GM19438 (cell line): ENCODE results near the gene SND1.

Experiments used
- ATAC-seq: cut with Tn5 transposase; IDR thresholded peaks from one replicate; pipeline ENCODE4 v1.9.1; 2021; ENCODE audit warnings: low read depth; ENCODE audit not compliant: unreplicated experiment

The SND1 gene

GRCh38 chr7:127794551-127794950 lies 142.6 kb downstream of the SND1 start:
- no peak for ATAC-seq

DNA sequence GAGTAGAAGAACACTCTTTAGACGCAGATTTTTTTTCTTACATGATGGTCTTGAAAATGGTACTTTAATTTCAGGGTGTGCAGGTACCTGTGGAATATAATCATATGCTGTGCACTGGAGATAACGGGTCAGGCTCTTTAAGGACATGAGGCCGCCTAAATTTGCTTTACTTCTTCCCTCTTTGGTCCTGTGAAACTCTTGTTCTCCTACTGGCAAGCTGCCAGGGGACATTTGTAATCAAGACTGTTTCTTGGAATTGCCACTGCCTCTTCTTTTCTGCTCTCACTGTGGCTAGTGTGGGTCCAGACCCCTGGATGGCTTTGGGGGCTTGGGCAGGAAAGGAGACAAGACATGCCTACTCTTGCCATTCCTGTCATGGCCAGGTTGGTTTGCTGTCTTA lies 146.0 kb downstream of the SND1 start:
- ATAC-seq = no peak

DNA sequence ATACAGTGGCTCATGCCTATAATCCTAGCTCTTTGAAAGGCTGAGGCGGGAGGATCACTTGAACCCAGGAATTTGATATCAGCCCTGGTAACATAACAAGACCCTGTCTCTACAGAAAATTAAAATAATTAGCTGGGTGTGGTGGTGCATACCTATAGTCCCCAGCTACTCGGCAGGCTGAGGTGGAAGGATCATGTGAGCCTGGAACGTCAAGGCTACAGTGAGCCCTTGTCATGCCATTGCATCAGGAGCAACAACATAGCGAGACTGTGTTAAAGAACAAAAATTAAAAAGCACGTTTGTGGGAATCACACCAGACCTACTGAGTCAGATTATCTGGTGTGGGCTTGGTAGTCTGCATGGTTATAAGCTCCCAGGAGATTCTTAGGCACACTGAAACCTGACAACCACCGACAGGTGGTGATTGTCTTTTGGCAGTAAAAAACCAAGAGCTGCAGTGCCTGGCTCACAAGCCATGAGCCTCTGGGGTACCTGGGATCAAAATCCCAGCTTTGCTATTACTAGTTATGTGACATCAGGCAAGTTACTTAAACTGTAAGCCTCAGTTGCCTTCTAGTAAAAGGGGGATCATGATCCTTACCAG lies 146.9 kb downstream of the SND1 start:
- ATAC-seq = no peak

- no peak for ATAC-seq
These were observed 147.7 kb downstream of the SND1 start for GRCh38 chr7:127799535-127800305.

GRCh38 chr7:127802845-127803244 lies 150.9 kb downstream of the SND1 start:
- ATAC-seq = no peak

- no peak for ATAC-seq
These were observed 151.6 kb downstream of the SND1 start for GRCh38 chr7:127803626-127804025.

GRCh38 chr7:127807340-127807739 lies 155.3 kb downstream of the SND1 start:
- no peak for ATAC-seq

- ATAC-seq = no peak
These were observed 155.8 kb downstream of the SND1 start for GRCh38 chr7:127807829-127808228.

DNA sequence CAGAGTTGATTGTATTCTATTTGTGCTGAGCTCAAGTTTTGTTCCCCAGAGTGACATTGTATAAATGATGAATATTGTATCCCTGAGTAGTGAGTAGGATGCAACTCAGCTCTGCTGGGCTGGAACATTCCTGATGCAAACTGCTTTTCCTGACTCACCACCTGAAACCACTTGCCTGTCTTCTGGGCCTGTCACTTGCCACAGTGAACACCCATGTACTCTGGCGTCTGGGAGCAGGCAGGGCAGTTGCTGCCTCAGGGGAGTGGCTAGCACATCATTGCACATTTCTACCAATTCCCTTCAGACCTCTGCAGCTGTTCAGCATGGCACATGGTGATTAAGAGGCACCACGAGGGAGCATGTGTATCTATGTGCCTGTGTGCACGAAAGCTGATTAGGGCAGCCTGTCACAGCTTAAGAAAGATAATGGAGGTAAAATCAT lies 157.3 kb downstream of the SND1 start:
- ATAC-seq = no peak

- no peak for ATAC-seq
These were observed 158.1 kb downstream of the SND1 start for GRCh38 chr7:127810113-127810512.

- no peak for ATAC-seq
These were observed 159.0 kb downstream of the SND1 start for GRCh38 chr7:127810696-127811660.

- ATAC-seq = no peak
These were observed 160.5 kb downstream of the SND1 start for GRCh38 chr7:127812540-127812939.

DNA sequence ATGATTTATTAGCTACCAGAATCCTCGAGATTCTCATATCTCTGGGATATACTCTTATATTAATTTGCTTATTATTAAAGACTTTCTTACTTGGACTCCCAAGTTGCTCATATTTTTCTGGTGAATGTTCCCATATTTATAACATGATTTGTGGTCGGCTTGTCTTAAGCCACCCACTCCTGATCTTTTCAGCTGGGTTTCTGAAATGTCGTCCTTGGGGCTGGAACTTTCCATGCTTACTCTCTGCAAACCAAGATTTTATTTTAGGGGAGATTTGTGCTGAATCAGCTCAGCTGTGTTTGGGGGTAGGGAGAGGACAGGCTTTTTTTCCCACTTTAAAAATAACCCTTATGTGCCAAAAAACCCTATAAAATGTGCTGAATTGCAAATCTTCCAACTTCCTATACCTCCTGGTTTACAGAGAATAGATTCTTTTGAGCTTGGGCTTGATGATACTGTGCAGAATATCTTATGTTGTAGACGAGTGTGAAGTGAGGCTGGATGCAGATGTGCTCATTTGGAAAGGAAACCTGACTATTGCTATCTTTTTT lies 162.1 kb downstream of the SND1 start:
- ATAC-seq = no peak

DNA sequence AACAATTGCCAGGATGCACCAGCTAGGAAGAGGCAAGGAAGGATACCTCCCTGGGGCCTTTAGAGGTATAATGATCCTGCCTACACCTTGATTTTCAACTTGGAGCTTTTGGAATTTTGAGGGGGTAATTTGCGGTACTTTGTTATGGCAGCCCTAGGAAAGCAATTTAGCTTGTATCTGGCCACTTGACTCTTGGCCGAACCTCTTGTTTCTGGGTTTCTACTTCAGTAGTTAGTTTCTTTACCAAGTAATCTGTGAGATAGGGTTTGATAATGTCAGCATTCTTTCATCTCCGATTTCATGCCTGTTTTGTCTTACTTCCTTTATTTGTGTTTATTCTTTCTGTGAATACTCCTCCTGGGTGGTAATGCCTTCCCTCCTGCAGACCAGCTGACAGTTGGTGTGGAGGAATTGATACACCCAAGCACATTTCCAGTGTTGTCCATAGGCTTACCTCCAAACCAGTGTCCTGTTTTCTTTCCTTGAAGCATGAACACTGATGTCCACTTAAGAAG lies 163.7 kb downstream of the SND1 start:
- ATAC-seq = no peak

DNA sequence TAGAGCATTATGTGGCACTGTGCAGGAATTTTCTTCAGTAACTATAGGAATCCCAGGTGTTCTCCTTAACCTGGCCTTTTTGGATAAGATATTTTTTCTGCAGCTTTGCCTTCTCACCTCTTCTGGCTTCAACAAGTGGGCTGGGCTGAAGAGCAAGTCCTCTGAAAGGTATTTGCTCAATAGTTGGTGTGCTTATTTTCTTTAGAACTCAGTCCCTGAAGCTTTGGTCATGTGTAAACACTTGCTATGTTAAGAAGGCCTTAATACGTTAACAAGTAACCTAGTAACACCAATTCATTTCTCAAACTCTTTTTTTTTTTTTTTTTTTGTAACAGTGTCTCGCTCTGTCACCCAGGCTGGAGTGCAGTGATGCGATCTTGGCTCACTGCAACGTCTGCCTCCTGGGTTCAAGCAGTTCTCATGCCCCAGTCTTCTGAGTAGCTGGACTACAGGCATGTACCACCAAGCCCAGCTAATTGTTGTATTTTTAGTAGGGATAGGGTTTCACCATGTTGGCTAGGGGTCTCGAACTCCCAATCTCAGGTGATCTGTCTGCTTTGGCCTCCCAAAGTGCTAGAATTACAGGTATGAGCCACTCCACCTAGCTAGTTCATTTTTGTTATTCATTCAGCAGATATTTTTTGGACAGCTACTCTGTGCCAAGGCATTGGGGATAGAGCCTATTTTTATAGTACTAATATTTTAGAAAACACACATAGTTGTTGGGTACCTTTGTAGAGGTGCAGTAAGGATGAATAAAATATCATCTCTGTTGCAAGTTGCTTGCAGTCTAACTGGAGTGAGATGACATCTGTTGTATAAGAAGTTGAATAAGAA lies 164.6 kb downstream of the SND1 start:
- no peak for ATAC-seq

GRCh38 chr7:127817466-127817865 lies 165.5 kb downstream of the SND1 start:
- no peak for ATAC-seq

DNA sequence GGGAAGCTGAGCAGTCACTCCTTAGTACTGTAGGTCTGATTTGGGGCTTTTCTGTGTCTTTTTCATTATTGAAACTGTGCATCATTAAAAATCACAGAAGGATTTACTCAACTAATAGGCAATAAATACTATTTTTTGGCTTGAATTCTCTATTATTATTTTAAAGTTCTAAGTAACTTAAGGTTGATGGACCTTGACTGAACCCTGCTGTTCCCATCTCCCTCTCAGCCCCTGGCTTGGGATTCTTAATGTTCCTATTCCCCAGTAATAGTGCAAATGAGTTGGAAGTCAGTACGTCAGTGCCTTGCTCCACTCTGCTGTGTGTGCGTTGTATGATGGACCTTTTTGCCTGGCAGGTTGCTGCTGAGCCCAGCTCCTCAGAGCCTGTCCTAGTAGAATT lies 166.3 kb downstream of the SND1 start:
- ATAC-seq = no peak

DNA sequence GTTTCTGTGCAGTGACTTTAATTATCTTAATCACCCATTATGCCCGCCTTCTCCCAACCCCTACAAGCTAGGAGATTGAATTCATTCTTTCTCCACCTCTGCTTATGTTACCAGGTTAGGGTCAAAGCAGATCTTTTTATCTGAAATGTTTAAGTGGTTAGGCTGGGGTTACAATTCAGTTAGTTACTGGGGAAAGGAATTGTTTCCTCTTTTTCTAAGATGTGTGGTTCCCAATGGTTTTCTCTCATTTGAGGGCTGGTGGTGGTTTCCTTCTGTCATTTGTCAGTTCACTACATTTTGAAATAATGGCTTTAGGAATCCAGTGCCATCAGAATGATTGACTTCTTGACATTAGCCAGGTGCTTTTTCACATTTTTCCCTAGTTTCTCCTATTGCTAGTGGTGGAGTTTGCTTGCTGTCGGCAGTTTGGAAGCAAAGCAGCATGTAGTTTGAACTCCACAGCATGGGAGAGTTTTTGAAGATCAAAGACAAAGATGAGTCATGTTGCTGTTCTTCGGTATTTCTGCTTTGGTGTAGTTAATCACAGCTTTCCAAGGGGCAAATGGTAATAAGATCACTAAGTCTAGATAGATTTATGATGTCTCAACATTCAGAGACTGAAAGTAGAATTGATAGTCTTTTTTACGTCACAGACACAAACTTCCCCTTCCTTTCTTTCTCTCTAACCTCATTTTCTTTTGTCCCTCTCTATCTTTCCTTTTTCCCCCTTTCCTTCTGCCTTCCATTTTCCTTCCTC lies 168.2 kb downstream of the SND1 start:
- ATAC-seq = no peak

- ATAC-seq = no peak
These were observed 168.7 kb downstream of the SND1 start for GRCh38 chr7:127820732-127821085.
